ENCODE data around the gene FIGNL1.
A peak's percentile ranks its signal among the peaks of the same experiment; 100 is the strongest.

The FIGNL1 gene, protein sequence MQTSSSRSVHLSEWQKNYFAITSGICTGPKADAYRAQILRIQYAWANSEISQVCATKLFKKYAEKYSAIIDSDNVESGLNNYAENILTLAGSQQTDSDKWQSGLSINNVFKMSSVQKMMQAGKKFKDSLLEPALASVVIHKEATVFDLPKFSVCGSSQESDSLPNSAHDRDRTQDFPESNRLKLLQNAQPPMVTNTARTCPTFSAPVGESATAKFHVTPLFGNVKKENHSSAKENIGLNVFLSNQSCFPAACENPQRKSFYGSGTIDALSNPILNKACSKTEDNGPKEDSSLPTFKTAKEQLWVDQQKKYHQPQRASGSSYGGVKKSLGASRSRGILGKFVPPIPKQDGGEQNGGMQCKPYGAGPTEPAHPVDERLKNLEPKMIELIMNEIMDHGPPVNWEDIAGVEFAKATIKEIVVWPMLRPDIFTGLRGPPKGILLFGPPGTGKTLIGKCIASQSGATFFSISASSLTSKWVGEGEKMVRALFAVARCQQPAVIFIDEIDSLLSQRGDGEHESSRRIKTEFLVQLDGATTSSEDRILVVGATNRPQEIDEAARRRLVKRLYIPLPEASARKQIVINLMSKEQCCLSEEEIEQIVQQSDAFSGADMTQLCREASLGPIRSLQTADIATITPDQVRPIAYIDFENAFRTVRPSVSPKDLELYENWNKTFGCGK

DNA sequence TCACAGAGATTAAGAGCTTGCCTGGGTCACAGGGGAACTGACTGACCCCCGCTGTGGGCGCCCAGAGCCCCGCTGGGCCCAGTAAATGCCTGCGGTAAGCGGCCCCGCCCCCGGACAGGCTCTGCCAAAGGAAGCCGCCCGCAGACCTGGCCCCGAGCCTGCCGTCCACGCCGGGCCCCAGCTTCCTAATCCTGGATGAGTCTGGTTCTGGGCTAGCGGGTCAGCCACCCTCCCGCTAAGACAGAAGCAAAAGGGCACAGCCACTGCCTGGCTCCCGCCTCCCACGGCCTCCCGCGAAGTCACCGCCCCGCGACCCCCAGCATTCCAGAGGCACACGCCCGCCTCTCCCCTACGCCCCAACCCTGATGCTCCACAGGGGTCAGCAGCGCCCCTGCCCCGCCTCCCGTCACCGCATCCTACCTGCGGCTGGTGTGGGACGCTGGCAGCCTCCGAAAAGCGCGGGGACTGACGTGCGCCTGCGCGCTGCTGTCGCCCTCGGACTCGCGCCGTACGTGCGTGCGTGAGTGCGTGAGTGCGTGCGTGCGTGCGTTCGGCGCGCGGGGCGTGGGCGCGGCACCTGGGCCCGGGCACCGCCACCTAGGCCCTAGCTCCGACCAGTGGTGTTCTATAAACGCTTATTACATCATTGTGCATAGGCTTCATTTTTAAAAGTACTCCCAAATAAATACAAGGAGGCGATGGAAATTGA, at the start of gene FIGNL1:
FIGNL1 (minus strand) TSS at position 470 of the 709 bp plus-strand sequence. CDS start 3,063 bp downstream, outside the sequence.
- DNase-seq = peak; percentile 82

DNA sequence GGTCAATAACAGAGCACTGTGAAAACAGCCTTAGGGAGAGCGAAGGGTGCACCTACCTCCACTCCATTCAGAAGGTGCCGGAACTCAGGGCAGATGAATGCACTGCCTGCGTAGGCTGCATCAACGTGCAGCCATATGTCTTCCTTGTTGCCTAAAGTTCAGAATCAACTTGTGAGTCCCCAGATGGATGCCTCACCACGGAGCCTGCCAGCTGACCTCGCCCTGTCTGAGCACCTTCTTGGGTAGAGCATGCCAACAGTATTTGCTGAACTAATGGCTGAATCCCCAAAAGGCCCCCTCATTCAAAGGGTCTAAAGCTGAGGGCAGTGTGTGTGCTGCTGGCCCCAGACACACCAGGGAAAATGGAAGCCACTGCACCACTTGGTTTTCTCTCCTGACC, 48.9 kb upstream of the FIGNL1 start:
- no peak for DNase-seq

DNA sequence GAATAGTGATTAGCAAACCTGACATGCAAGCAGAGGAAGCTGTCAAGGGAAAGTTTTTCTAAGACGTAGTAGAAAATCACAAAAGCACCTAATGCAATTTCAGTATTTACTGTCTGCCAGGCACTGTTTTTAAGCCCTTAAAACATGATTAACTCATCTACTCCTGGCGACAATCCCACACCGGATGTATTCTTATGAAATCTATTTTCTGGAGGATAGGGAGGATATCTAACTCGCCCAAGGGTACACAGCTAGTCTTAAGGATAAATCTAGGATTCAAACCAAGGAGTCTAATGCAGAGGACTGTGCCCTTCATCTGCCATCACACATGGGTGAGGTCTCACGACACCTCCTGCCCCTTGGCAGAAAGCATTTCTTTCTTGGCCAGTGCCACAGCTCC, 47.8 kb upstream of the FIGNL1 start:
- DNase-seq = no peak

DNA sequence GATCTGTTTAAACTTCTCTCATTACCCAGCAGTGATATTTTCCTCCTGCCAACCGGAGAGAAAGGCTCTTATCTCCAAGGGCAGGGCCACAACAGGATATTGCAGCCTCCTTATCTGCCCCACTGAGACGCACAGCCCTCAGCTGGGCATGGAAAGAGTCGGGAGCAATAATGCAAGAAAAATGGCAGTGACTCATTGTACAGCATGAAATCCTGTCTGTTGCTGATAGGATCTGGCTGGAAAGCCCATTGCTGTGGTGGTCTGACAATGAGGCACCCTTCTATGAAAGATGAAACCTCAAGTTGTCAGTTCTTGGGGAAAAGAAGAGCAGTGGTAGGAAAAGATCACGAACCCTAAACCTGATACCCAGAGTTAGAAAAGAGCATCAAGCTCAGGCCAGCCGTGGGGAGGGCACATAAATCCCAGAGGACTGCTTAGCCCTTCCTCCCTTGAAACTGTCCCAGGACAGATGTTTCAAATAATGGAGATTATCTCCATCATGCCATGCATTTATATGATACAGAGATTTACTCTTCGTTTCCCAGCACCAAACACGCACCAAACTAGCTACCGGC, 47.0 kb upstream of the FIGNL1 start:
- no peak for DNase-seq

DNA sequence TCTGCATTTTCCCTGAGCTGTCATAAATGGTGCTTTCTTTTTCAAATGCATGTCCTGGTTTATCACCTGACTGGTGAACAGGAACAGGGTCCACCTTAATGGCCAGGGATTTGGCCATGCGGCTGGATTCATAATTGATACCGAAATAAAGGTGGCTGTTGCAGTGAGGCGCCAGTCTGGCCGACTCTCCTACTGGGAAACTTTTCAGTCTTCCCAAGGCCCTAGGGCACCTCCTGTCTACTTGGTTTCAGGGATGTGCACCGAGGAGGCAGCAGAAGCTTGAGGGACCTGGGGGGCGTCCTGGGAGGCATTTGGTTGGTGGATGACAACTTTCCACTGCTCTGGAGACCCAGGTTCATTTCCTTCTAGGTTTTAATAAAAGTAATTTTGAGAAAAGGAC, 46.4 kb upstream of the FIGNL1 start:
- no peak for DNase-seq

DNA sequence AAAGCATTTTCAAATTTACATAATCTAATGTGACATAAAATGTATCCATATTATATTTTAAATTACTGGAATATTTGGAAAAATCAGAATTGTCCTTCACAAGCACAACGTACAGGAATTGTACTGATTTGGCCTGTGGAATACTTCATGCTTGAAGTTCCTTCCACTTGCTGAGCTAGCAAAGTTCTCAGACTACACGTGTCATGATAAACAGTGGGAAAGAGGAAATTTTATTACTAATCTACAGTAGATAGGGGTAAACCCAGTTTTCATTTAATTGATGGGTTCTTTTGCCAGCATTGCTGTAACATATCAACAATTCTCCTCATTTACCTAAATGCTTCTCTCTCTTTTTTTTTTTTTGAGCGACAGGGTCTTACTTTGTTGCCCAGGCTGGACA, 45.6 kb upstream of the FIGNL1 start:
- DNase-seq = no peak

DNA sequence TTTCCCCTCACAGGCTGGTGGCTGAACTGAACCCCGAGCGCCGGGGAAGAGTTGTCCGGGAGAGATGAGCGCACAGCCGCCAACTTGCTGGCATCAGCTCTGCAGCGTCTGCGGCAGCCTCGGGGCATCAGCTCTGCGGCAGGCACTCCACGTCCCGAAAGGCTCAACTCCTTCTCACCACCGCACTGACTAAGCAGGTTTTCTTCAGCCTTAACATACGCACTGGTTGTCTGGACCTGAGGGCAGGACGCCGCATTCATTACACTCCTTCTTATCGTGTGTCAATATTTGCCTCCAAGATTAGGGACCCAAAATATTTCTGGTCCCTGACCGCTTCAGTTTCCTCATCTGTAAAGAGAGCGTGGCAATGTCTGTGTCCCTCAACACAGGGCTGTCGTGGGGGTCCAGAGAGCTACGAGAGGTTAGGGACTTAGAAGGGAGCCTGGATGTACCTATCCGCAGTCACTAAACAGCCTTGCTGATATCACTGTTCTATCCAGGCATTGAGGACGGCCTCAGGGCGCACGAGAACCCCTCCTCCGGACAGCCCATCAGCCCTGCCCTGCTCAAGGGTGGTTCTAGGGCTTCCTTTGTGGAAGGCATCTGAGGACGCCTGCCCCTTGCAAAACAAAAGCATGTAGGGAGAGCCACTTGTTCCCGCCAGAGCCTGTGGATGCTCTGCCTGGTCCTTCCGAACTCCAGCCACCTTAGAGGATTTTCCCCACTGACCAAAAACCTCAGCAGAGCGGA, 42.8 kb upstream of the FIGNL1 start:
- no peak for DNase-seq

DNA sequence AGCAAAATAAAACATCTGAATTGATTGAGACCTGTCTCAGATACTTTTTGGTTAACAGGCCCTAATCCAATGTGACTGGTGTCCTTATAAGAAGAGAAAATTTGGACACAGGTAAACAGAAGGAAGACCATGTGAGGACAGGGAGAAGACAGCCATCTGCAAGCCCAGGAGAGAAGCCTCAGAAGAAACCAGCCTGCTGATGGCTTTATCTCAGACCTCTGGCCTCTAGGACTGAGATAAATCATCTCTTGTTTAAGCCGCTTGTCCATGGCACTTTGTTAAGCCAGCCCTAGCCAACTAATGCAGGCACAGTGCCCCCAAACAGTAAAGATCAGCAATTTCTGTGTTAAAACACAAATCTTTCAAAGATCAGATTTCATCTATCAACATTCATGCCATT, 41.8 kb upstream of the FIGNL1 start:
- no peak for DNase-seq

DNA sequence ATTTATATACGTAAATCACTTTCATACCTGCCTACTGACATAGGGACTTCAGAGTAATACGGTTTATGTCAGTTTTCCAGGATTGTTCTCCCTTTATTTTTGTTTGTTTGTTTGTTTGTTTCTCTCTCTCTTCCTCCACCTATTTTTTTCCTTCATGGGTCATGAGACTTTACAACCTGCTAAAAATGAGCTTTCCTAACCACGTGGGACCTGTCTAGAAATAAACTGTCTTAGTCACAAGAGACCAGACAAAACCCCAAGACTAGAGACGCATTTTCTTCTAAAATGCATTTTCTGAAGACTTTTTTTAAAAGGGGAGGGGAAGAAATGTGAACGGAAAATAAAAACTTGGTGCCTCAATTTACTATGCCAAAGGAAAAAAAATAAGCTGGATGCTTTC, 41.1 kb upstream of the FIGNL1 start:
- DNase-seq = no peak

DNA sequence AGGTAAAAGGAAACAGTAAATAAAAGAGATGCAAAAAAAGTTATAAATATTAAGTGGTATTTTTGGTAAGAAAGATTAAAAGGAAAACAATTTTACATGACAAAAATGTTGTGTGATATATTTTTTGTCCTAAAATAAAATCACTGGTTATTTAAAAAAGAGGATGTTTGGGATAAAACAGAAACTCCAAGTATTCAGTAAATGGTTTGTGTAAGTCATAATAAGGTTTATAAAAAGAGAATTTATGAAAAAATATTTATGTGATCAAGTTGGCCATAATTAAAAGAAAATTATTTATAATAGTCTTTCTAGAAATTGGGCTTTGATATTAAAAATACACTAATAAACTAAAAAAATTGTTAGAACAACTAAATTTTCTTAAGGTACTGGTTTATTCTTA, 38.2 kb upstream of the FIGNL1 start:
- DNase-seq = no peak

DNA sequence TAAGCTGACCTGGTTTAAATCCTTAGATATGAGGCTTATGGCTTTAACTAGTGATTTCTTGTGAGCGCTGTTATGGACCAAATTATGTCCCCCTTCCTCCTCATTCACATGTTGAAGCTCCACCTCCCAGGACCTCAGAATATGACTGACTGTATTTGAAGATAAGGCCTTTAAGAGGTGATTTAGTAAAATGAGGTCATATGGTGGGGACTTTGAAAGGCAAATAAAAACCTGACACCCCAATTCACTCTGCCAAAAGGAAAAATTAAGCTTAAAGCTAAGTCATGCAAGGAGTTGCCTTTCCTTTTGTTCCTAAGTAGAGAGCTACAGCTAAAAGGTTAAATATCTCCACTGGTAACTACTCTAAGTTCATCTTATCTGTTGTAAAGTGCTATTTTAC, 36.4 kb upstream of the FIGNL1 start:
- no peak for DNase-seq

DNA sequence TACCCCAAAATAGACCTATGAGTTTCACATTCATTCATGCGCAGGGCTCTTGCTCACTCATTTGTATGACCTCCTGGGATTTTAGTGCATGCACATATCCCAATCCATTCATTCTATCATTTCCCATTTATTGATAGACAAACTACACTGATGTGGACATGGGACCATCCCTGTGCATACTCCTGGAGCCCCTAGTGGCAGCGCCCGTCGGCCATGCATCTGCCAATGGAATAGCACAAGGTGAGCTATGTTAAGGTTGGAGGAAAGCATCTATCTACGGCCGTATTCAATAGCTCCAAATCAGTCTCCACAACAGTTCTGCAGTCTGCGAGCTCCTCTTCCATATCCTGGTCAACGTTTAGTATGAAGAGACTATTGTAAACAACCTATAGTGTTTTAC, 31.7 kb upstream of the FIGNL1 start:
- no peak for DNase-seq

DNA sequence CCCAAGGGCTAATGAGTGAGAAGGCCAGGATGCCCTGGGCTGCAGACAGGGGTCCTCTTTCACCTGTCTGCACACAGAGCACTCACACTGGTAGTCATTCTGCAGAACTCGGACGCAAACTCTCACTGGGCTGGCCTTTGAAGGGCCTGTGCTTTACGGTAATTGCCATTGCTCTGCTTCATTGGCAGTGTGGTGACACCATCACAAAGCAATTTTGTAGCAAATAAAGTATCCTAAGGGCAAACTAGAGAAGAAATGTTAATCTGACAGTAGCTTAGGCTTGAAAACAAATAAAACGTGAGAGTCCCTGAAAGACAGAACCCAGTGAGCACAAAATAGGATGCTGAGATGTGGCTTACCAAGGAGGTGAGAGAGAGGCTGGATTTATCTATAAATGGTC, 30.6 kb upstream of the FIGNL1 start:
- DNase-seq = no peak

DNA sequence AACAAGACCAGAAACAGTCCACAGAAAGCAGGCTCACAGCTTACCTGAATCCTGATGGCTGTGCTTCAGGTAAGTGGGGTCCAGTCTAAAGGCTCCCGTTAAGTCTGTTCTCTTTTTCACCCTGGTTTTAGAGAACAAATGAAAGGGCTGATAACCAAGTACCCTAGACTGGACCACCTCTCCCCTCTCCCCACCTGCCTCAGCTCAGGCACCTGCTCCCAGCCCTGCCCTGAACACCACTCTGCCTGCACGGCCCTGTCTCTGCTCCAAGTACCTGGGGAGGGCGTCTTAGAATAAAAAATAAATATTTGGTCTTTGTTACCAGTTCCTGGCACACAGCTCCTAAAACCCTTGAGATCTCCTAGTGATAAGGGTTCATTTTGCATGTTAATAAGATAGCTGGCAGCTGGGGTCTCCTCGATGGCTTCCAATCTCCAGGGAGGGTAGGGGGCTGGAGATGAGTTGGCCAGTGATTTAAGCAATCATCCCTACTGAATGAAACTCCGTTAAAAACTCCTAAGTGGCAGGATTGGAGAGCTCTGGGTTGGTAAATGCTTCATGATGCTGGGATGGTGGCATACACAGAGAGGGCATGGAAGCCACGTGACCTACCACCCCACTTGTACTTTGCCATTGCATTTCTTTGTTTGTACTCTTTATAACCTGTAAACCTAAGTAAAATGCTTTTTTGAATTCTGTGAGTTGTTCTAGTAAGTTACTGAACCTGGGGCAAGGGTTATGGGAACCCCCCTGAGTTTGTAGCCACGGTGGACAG, 29.8 kb upstream of the FIGNL1 start:
- DNase-seq = no peak

DNA sequence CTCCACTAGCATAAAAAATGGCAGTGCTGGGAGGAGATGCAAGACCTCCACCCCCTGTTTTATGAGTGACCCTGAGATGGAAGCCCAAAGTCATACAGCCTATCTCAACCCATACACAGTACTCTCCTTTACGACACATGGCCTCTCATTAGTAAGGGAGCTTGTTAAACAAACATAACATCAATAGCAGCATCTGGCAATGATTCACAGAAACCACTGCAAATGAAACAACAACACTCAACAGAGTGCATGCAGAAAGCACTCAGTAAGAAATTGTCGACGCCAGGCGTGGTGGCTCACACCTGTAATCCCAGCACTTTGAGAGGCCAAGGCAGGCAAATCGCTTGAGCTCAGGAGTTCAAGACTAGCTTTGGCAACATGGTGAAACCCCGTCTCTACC, 27.5 kb upstream of the FIGNL1 start:
- DNase-seq = no peak

DNA sequence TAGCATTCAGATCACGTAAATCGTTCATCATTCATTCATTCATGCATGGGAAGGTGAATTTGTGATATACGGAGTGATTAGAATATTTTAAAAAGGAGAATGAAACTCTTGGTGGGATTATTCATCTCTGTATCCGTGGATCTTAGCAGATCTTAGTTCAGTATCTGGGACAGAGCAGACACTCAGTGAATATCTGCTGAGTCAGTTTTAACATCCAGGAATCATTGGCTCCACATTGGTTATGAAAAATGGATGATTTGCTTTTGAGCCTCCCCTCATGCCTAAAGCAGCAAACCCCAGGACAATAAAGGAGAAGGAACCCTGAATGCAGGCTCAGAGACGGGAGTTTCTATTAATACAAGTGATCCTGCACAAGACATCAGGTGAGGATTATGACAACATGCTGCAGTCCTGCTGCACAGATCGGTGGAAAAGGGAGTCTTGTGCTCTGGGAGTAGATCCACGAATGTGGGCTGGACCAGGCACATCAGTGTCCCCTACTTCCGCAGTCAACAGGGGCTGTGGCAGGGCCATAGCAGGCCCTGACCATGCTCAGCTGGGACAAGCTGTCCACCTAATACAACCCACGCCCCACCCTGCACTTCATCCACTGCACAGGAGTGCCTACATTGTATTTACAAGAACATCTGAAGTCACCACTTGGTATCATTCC, 26.9 kb upstream of the FIGNL1 start:
- no peak for DNase-seq

DNA sequence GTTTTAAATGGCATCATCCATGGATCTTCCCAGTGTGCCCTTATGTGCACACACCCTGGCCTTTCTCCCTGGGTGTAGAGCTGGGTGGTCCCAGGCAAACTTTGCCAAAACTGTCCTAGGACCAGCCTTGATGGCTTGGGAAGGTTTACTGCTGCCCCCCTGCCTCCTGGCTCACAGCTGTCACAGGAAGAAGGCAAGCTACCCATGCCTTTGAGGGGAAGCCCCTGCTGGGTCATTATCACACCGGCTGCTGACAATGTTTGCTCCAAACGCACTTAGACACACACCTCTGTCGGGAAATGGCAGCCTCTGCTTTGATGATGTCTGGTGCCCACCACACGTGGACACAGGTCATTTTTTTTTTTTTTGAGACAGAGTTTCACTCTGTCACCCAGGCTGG, 25.2 kb upstream of the FIGNL1 start:
- no peak for DNase-seq

DNA sequence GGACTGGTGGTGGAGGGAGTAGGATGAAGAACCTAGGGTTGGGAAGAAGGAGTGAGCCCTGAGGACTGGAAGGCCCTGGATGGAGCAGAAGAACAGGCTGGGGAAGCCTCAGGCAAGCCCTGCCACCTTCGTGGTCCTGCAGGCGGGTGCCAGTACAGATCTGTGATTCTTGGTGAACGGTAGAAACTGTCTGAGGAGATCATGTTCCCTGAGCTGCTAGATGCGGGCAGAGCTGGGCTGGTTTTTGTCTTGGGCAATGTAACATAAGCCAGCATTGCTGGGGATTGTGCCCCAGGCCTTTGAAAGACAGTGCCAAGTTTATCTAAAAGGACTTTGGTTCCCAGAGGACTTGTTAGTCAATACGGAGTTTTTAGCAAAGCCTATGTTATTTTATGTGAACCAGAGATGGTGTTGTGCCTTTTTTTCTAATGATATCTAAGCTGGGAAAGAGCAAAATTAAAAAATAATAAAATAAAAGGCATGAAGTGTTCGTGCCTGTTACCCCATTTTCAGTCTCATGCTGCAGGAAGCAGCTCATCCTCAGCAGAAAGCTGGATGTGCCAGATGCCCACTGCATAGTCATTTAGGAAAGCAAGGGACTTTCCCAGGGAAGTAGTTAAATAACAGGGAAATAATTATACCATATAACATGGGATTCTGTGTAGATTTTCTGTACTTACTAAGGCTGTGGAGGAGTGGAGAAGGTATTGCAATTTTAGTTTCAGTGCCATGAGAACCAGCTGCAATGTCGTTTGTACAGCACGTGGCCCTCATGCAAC, 24.4 kb upstream of the FIGNL1 start:
- no peak for DNase-seq

DNA sequence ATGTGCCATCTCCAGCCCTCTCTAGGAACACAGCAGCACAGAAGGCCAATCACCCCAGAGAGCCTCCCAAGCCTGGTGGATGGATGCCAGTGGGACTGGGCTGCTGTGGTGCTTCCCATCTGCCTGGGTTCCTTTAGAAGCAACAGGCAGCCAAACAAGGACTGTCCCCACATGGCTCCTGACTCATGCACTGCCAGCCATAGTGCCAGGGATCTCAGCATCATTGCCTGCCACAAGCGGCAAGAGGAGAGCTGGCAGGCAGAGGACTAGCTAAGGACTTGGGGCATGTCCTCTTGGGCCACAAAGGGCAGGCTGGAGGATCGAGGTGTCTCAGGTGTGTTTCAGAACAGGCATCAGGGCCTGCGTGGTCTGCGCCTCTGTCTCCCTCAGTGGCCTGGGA, 23.4 kb upstream of the FIGNL1 start:
- no peak for DNase-seq

DNA sequence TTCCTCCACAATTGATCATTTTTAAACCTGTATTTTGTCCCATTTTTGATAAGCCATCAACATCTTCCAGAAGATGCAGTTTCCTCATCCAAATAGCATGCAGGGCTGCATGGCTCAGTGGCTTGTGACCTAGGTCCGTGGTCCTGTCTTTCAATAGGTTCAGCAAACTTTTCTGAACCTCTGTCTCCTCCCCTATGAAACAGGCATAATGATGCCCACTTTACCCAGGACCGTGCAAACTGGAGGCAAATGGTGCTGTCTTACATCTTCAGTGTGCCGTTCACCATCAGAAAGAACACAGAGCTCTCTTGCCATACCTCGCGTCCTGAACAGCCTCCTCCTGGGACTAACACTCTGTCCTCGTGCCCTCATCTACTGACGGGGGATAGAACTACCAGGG, 22.3 kb upstream of the FIGNL1 start:
- DNase-seq = no peak

DNA sequence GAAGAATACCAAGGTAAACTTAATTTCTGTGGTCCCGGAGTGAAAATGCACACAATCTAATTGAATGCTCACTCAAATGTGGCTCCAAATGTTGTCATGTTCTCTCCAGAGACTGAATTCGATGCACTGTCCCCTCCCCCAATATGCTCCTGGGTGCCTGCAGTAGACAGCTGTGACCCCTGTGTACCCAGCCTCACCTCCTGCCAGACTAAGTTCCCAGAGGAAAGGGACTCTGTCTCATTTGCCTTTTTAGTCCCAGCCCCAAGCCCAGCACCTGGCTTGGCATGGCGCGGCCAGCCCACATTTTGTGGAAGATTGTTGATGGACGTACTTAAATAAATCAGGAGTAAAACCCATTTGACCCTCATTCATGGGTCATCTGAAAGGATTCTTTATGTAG, 21.8 kb upstream of the FIGNL1 start:
- no peak for DNase-seq

Data from stimulated activated CD4-positive, alpha-beta T cell treated with anti-CD3 and anti-CD28 coated beads, Interleukin-12 subunit alpha, Interleukin-12 subunit beta, amount 100 ng/mL, for 4 hours (primary cell).